NT2/D1 (cell line): ENCODE data around the gene PSIP1.

Experiments used
- SUZ12 ChIP-seq: IDR thresholded peaks from 2 replicates; pipeline ENCODE4 v1.6.1; 2011; ENCODE audit not compliant: insufficient read length, insufficient read depth; ENCODE audit errors: extremely low read depth
- YY1 ChIP-seq: IDR thresholded peaks from 2 replicates; pipeline ENCODE4 v1.6.1; 2011; ENCODE audit not compliant: insufficient read length, insufficient read depth
- ZNF274 ChIP-seq: IDR thresholded peaks from 2 replicates; pipeline ENCODE4 v1.6.1; 2011; ENCODE audit warnings: mild to moderate bottlenecking, low read depth, low read length

DNA sequence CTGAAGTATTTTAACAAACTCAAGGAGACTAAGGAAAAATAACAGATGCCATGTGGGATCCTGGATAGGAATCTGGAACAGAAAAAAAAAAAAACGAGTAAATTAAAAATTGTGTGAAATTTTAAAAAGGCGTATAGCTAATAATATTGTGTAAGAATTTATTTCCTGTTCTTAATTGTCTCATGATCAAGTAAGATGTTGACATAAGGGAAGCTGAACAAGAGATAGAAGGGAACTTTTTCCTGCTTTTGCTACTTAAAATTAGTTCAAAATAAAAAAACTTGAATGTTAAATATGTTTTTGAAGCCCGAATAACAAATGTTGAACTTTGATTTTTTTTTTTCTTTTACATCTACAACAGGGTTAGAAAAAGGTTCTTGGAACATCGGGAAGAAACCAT, 77.6 kb downstream of the PSIP1 start:
- no peak for TF ChIP-seq SUZ12
- TF ChIP-seq YY1 = no peak
- TF ChIP-seq ZNF274 = no peak
